Central memory CD8-positive, alpha-beta T cell (primary cell): ENCODE results near the gene FKBP7.
"Not testable (repeated sequence)": the region's sequence is repeated elsewhere in the genome, so short reads cannot be mapped to it uniquely, and the experiment has no call there.

ENCODE experiments used
- ATAC-seq: fragments of 150-1000 bp; cut with Tn5 transposase; replicated peaks from 2 replicates; pipeline ENCODE4 v1.10.0; 2022; ENCODE audit warnings: mild to moderate bottlenecking, moderate FRiP score, moderate number of reproducible peaks; ENCODE audit not compliant: poor library complexity, severe bottlenecking; ENCODE audit errors: extremely low read depth
- DNase-seq, 2 donors: peaks; one replicate each; pipeline ENCODE4 v3.0.0; 2021; ENCODE audit warnings: low spot score in 2 of 2
- H3K27ac Mint-ChIP-seq: one replicate; pipeline ENCODE4 v1.8.0; 2022; ENCODE audit warnings: low read depth, mild to moderate bottlenecking, moderate library complexity, mixed read lengths
- H3K27me3 Mint-ChIP-seq: one replicate; pipeline ENCODE4 v1.8.0; 2022; ENCODE audit warnings: mixed read lengths
- H3K36me3 Mint-ChIP-seq: one replicate; pipeline ENCODE4 v1.8.0; 2022; ENCODE audit warnings: mild to moderate bottlenecking, moderate library complexity, mixed read lengths; ENCODE audit not compliant: insufficient read depth
- H3K4me1 Mint-ChIP-seq: one replicate; pipeline ENCODE4 v1.8.0; 2022; ENCODE audit warnings: mixed read lengths
- H3K4me3 Mint-ChIP-seq: one replicate; pipeline ENCODE4 v1.8.0; 2022; ENCODE audit warnings: mild to moderate bottlenecking, moderate library complexity, mixed read lengths
- H3K9me3 Mint-ChIP-seq: one replicate; pipeline ENCODE4 v1.8.0; 2022; ENCODE audit warnings: mixed read lengths

Gene FKBP7, protein sequence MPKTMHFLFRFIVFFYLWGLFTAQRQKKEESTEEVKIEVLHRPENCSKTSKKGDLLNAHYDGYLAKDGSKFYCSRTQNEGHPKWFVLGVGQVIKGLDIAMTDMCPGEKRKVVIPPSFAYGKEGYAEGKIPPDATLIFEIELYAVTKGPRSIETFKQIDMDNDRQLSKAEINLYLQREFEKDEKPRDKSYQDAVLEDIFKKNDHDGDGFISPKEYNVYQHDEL

GRCh38 chr2:178478439-178479274, at the start of gene FKBP7:
Gene FKBP7, minus strand, starts transcription at chr2:178478600. Its CDS starts 101 bp downstream, at chr2:178478499.
- Mint-ChIP-seq H3K4me1 (peaks cover 32% of the 10 kb centered on the region), H3K9me3 (no peaks in the 10 kb centered on the region), H3K27me3 (no peaks in the 10 kb centered on the region), H3K36me3 (peaks cover 17% of the 10 kb centered on the region), H3K4me3 (peak within 1 kb of the TSS; percentile 99), H3K27ac (peak within 1 kb of the TSS; percentile 96)
- ATAC-seq, result peak; percentile 83
- DNase-seq, result peak; percentile 64 to 74

DNA sequence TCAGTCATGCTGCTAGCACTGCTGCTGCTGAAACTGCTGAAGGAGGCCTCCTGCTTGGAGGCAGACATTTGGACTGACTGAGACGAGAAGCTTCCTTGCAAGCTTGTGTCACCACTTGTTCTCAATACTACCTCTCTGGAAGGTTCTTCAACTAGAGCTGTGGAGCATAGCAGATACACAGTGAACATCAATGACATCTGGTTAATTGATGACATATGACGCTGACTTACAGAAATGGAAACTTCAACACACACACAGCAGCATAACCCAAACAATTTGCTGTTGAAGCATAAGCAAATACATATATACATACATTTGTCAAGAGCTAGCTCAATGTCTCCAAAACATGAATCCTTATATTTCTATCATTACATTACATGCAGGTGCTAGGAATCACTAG, 49.2 kb upstream of the FKBP7 start:
- Mint-ChIP-seq H3K27ac (no peak overlapping the region), H3K36me3 (peaks cover 14% of the 10 kb centered on the region), H3K4me1 (peaks cover 49% of the 10 kb centered on the region), H3K4me3 (no peak overlapping the region), H3K27me3 (no peaks in the 10 kb centered on the region), H3K9me3 (no peaks in the 10 kb centered on the region)
- ATAC-seq (no peak), DNase-seq (no peak)

GRCh38 chr2:178526256-178526655, 47.9 kb upstream of the FKBP7 start:
- DNase-seq, result no peak
- no peak for ATAC-seq
- no peaks in the 10 kb centered on the region for H3K9me3 Mint-ChIP-seq
- no peaks in the 10 kb centered on the region for H3K27me3 Mint-ChIP-seq
- H3K27ac Mint-ChIP-seq, result no peak overlapping the region
- no peak overlapping the region for H3K4me3 Mint-ChIP-seq
- H3K36me3 Mint-ChIP-seq, result peaks cover 12% of the 10 kb centered on the region
- H3K4me1 Mint-ChIP-seq, result peaks cover 40% of the 10 kb centered on the region

DNA sequence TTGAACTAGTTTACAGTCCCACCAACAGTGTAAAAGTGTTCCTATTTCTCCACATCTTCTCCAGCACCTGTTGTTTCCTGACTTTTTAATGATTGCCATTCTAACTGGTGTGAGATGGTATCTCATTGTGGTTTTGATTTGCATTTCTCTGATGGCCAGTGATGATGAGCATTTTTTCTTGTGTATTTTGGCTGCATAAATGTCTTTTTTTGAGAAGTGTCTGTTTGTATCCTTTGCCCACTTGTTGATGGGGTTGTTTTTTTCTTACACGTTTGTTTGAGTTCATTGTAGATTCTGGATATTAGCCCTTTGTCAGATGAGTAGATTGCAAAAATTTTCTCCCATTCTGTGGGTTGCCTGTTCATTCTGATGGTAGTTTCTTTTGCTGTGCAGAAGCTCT, 47.1 kb upstream of the FKBP7 start:
- peaks cover 32% of the 10 kb centered on the region for H3K4me1 Mint-ChIP-seq
- not testable (repeated sequence) for H3K9me3 Mint-ChIP-seq, H3K36me3 Mint-ChIP-seq, H3K27me3 Mint-ChIP-seq, H3K27ac Mint-ChIP-seq, ATAC-seq, DNase-seq
- peak overlapping the region; percentile 6 for H3K4me3 Mint-ChIP-seq

DNA sequence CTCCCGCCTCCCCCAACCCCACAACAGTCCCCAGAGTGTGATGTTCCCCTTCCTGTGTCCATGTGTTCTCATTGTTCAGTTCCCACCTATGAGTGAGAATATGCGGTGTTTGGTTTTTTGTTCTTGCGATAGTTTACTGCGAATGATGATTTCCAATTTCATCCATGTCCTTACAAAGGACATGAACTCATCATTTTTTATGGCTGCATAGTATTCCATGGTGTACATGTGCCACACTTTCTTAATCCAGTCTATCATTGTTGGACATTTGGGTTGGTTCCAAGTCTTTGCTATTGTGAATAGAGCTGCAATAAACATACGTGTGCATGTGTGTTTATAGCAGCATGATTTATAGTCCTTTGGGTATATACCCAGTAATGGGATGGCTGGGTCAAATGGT, 46.6 kb upstream of the FKBP7 start:
- peaks cover 30% of the 10 kb centered on the region for H3K4me1 Mint-ChIP-seq
- not testable (repeated sequence) for H3K27me3 Mint-ChIP-seq, ATAC-seq, H3K27ac Mint-ChIP-seq, DNase-seq, H3K9me3 Mint-ChIP-seq, H3K36me3 Mint-ChIP-seq, H3K4me3 Mint-ChIP-seq

- peak overlapping the region; percentile 84 for H3K27ac Mint-ChIP-seq
- H3K9me3 Mint-ChIP-seq, result no peaks in the 10 kb centered on the region
- peaks cover 9% of the 10 kb centered on the region for H3K36me3 Mint-ChIP-seq
- H3K27me3 Mint-ChIP-seq, result no peaks in the 10 kb centered on the region
- DNase-seq, result no peak
- H3K4me3 Mint-ChIP-seq, result peak overlapping the region; percentile 83
- peaks cover 23% of the 10 kb centered on the region for H3K4me1 Mint-ChIP-seq
- peak; percentile 6 for ATAC-seq
Observed at GRCh38 chr2:178523596-178524134, 45.3 kb upstream of the FKBP7 start.

DNA sequence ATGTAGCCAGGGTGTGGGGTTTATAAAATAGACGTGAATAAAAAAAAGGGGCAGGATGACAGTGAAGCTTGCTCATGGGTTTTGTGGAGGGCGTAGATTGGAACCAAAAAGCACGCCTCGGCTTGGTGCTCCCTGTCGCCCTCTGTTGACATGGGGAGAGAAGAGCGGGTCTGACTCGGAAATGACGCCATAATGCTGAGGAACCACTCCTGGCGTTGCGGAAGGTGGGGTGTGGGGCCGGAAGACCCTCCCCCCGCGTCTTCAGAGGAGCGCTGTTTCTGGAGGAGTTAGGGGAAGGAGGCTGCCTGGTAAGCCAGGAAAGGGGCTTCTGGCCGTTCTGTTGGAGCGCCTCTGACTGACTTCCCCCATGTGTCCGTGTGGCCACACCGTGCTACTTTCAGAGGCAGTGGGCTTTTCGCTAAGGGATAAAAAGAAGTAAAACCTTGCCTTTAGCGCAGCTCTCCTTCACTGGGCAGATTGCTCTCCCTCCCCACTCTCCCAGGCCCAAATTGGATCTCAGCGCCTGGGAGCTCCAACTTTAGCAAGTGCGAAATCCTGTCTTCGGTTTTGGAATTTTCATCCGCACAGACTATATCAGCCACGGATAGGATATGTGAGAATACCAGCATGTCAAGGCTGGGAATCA, 44.7 kb upstream of the FKBP7 start:
- H3K27me3 Mint-ChIP-seq, result no peaks in the 10 kb centered on the region

GRCh38 chr2:178521304-178522150, 43.1 kb upstream of the FKBP7 start:
- no peak overlapping the region for H3K4me3 Mint-ChIP-seq
- DNase-seq (no peak), ATAC-seq (no peak)
- H3K27ac Mint-ChIP-seq, result peak overlapping the region; percentile 12
- peaks cover 14% of the 10 kb centered on the region for H3K36me3 Mint-ChIP-seq
- peaks cover 18% of the 10 kb centered on the region for H3K4me1 Mint-ChIP-seq
- H3K9me3 Mint-ChIP-seq, result no peaks in the 10 kb centered on the region
- no peaks in the 10 kb centered on the region for H3K27me3 Mint-ChIP-seq

More for the DNA sequence above, 44.7 kb upstream of the FKBP7 start:
- ATAC-seq, result peak; percentile 94
- Mint-ChIP-seq H3K36me3 (peaks cover 11% of the 10 kb centered on the region), H3K9me3 (no peaks in the 10 kb centered on the region), H3K4me1 (peaks cover 21% of the 10 kb centered on the region), H3K27ac (peak overlapping the region; percentile 84), H3K4me3 (peak overlapping the region; percentile 83)
- peak; percentile 65 to 78 for DNase-seq

DNA sequence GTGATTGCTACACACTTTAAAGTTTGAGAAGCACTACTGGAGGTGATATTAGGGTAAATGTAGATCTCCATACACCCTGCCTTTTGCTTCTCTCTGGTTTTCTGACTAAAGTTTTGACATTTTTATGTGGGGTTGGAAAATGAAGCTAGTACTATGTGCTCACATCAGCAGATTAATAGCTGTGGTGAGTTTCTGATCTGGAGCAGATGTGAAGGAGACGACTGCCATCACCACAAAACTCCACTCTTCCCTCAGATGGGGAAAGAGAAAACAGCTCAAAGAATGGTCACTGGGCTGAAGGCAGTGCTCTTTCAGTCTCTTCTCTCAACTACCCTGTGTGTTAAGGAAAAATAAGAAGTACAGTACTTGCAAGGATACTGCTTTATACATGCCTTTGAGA, 39.1 kb upstream of the FKBP7 start:
- Mint-ChIP-seq H3K4me3 (no peak overlapping the region), H3K4me1 (no peaks in the 10 kb centered on the region), H3K9me3 (no peaks in the 10 kb centered on the region), H3K27ac (no peak overlapping the region), H3K36me3 (peaks cover 14% of the 10 kb centered on the region), H3K27me3 (no peaks in the 10 kb centered on the region)
- DNase-seq (no peak), ATAC-seq (no peak)

DNA sequence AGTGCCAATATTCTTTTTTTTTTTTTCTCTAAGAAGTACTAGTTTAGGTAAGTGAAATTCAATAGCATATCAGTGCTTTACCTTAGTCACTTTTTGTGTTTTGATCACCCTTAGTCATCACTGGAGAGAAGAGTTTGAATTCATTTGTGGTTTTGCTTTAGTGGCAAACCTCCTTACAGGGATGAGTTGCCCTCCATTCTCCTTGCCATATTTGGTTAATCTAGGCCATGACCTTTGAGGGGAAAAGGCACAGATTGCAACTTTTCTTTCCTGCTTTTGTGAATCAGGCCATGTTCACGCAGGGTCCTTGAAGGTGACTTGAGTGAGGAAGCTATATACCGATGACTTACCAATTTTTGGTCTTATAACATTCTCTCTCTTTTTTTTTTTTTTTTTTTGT, 36.3 kb upstream of the FKBP7 start:
- peak overlapping the region; percentile 80 for H3K27ac Mint-ChIP-seq
- no peak for DNase-seq
- peaks cover 21% of the 10 kb centered on the region for H3K36me3 Mint-ChIP-seq
- no peaks in the 10 kb centered on the region for H3K27me3 Mint-ChIP-seq
- H3K9me3 Mint-ChIP-seq, result no peaks in the 10 kb centered on the region
- H3K4me3 Mint-ChIP-seq, result no peak overlapping the region
- no peak for ATAC-seq
- H3K4me1 Mint-ChIP-seq, result peaks cover 5% of the 10 kb centered on the region

GRCh38 chr2:178513876-178514275, 35.5 kb upstream of the FKBP7 start:
- Mint-ChIP-seq H3K4me3 (no peak overlapping the region), H3K27ac (no peak overlapping the region), H3K36me3 (peaks cover 24% of the 10 kb centered on the region), H3K4me1 (peaks cover 5% of the 10 kb centered on the region), H3K27me3 (no peaks in the 10 kb centered on the region), H3K9me3 (no peaks in the 10 kb centered on the region)
- DNase-seq, result no peak
- no peak for ATAC-seq

DNA sequence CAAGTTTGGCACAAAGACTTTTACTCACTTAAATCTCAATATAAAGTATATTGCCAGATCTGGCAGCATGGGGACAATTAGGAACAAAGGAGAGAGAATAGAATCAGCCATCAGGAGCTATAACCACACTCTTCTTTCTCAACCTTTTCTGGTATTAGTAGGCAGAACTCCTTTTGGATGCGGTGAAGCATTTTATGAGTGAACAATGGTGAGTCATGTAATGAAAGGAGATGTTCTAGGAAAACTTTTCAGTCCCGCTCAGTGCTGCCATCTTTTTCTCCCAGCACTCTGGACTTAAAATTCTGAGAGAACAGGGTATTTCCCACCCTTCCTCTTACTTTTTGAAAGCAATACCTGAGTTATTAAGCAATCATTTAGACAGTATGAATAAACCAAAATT, 34.1 kb upstream of the FKBP7 start:
- H3K4me3 Mint-ChIP-seq, result no peak overlapping the region
- peaks cover 5% of the 10 kb centered on the region for H3K4me1 Mint-ChIP-seq
- no peak overlapping the region for H3K27ac Mint-ChIP-seq
- ATAC-seq (no peak), DNase-seq (no peak)
- no peaks in the 10 kb centered on the region for H3K9me3 Mint-ChIP-seq
- H3K36me3 Mint-ChIP-seq, result peaks cover 19% of the 10 kb centered on the region
- no peaks in the 10 kb centered on the region for H3K27me3 Mint-ChIP-seq
